GM19455 (cell line): ENCODE measurements around the gene TRAF7.
"Not testable (repeated sequence)": the region's sequence is repeated elsewhere in the genome, so short reads cannot be mapped to it uniquely, and the experiment has no call there.

ENCODE experiments used
- ATAC-seq: cut with Tn5 transposase; IDR thresholded peaks from one replicate; pipeline ENCODE4 v1.9.1; 2021; ENCODE audit not compliant: unreplicated experiment

The TRAF7 gene

GRCh38 chr16:2121853-2122252 is 33.7 kb upstream of the TRAF7 start:
- no peak for ATAC-seq

- no peak for ATAC-seq
Measured at GRCh38 chr16:2122429-2122828, 33.2 kb upstream of the TRAF7 start.

GRCh38 chr16:2122934-2123683 is 32.5 kb upstream of the TRAF7 start:
- not testable (repeated sequence) for ATAC-seq

GRCh38 chr16:2123706-2124376 is 31.7 kb upstream of the TRAF7 start:
- ATAC-seq, result not testable (repeated sequence)

- not testable (repeated sequence) for ATAC-seq
Measured at GRCh38 chr16:2124377-2124693, 31.2 kb upstream of the TRAF7 start.

GRCh38 chr16:2124694-2125444 is 30.7 kb upstream of the TRAF7 start:
- ATAC-seq, result not testable (repeated sequence)

GRCh38 chr16:2125609-2126008 is 30.0 kb upstream of the TRAF7 start:
- not testable (repeated sequence) for ATAC-seq

- ATAC-seq, result not testable (repeated sequence)
Measured at GRCh38 chr16:2126161-2126743, 29.3 kb upstream of the TRAF7 start.

- not testable (repeated sequence) for ATAC-seq
Measured at GRCh38 chr16:2126928-2127556, 28.5 kb upstream of the TRAF7 start.

- not testable (repeated sequence) for ATAC-seq
Measured at GRCh38 chr16:2127630-2128280, 27.8 kb upstream of the TRAF7 start.

GRCh38 chr16:2129251-2129650 is 26.3 kb upstream of the TRAF7 start:
- ATAC-seq, result not testable (repeated sequence)

- not testable (repeated sequence) for ATAC-seq
Measured at GRCh38 chr16:2129890-2130447, 25.6 kb upstream of the TRAF7 start.

GRCh38 chr16:2133797-2134196 is 21.8 kb upstream of the TRAF7 start:
- not testable (repeated sequence) for ATAC-seq

- ATAC-seq, result not testable (repeated sequence)
Measured at GRCh38 chr16:2135071-2135470, 20.5 kb upstream of the TRAF7 start.

GRCh38 chr16:2135770-2136490 is 19.7 kb upstream of the TRAF7 start, which contains the start of gene PKD1:
PKD1 (minus strand) TSS chr16:2135898; CDS start chr16:2135689, 209 bp downstream.
- ATAC-seq, result not testable (repeated sequence)

- ATAC-seq, result no peak
Measured at GRCh38 chr16:2142942-2143877, 12.4 kb upstream of the TRAF7 start.

GRCh38 chr16:2143878-2144485 is 11.6 kb upstream of the TRAF7 start:
- ATAC-seq, result no peak

- no peak for ATAC-seq
Measured at GRCh38 chr16:2145843-2146242, 9.7 kb upstream of the TRAF7 start.
